ENCODE data around the gene CHN1.

DNA sequence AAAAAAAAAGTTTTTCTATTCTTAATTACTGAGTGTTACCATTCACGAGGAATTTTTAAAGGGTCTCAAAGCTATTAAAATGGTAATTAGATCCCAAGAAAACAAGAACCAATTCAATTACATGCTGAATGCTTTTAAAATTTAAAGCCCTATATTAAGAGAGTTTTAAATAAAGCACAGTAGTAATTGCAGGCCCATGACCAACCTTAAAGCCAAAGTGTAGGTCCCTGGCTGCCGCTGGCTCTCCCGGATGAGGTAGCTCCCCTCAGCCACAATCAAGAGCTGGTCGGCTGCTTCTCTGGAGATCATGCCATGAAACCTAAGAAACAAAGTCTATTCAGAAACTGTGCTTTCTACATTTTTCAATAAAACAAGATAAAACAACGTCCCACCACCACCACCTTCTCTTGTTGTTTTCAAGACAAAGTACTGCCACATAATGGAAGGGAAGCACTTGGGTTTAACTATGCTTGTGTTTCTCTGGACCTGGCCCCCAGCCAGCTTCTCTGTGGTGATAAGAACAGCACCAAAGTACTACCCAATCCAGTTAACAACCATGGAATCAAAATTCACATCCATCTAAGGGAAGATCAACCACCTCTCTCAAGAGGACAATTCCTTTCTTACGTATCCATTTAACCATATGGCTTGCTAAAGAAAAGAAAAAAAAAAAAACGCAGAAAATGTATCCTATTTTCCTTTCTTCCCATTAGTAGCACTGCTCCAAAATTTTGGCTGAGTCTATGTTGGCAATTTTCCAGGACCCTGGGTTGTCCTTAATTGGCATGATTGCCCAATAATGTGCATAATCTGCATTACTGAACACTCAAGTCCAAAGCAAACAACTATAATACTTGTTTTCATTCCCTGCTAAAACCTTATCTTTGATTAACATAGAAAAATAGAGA is 90.1 kb downstream of the CHN1 start:
- TF ChIP-seq, protein P1, sequence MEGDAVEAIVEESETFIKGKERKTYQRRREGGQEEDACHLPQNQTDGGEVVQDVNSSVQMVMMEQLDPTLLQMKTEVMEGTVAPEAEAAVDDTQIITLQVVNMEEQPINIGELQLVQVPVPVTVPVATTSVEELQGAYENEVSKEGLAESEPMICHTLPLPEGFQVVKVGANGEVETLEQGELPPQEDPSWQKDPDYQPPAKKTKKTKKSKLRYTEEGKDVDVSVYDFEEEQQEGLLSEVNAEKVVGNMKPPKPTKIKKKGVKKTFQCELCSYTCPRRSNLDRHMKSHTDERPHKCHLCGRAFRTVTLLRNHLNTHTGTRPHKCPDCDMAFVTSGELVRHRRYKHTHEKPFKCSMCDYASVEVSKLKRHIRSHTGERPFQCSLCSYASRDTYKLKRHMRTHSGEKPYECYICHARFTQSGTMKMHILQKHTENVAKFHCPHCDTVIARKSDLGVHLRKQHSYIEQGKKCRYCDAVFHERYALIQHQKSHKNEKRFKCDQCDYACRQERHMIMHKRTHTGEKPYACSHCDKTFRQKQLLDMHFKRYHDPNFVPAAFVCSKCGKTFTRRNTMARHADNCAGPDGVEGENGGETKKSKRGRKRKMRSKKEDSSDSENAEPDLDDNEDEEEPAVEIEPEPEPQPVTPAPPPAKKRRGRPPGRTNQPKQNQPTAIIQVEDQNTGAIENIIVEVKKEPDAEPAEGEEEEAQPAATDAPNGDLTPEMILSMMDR (IDR thresholded peaks at IDR 0.05), result no peak
- TF ChIP-seq RCOR1 (IDR thresholded peaks at IDR 0.05; ENCODE audit: low read length), result no peak
- TF ChIP-seq JUND (IDR thresholded peaks at IDR 0.05), result no peak
- TF ChIP-seq, protein P2, sequence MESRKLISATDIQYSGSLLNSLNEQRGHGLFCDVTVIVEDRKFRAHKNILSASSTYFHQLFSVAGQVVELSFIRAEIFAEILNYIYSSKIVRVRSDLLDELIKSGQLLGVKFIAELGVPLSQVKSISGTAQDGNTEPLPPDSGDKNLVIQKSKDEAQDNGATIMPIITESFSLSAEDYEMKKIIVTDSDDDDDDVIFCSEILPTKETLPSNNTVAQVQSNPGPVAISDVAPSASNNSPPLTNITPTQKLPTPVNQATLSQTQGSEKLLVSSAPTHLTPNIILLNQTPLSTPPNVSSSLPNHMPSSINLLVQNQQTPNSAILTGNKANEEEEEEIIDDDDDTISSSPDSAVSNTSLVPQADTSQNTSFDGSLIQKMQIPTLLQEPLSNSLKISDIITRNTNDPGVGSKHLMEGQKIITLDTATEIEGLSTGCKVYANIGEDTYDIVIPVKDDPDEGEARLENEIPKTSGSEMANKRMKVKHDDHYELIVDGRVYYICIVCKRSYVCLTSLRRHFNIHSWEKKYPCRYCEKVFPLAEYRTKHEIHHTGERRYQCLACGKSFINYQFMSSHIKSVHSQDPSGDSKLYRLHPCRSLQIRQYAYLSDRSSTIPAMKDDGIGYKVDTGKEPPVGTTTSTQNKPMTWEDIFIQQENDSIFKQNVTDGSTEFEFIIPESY (IDR thresholded peaks at IDR 0.05; ENCODE audit: borderline replicate concordance, low read depth), result no peak
- TF ChIP-seq EP300 (IDR thresholded peaks at IDR 0.05; ENCODE audit: borderline replicate concordance in 1 of 2, low read depth in 1 of 2, low read length in 1 of 2), result no peak
- no peak for TF ChIP-seq POLR2AphosphoS5 (IDR thresholded peaks at IDR 0.05; ENCODE audit: low read depth, low read length)
- TF ChIP-seq ELF1 (IDR thresholded peaks at IDR 0.05), result no peak
- no peak for TF ChIP-seq GABPA (IDR thresholded peaks at IDR 0.05; ENCODE audit: low read depth)
- TF ChIP-seq GATA2 (CRISPR knock-in tag; IDR thresholded peaks at IDR 0.05), result no peak
- TF ChIP-seq, protein P3, sequence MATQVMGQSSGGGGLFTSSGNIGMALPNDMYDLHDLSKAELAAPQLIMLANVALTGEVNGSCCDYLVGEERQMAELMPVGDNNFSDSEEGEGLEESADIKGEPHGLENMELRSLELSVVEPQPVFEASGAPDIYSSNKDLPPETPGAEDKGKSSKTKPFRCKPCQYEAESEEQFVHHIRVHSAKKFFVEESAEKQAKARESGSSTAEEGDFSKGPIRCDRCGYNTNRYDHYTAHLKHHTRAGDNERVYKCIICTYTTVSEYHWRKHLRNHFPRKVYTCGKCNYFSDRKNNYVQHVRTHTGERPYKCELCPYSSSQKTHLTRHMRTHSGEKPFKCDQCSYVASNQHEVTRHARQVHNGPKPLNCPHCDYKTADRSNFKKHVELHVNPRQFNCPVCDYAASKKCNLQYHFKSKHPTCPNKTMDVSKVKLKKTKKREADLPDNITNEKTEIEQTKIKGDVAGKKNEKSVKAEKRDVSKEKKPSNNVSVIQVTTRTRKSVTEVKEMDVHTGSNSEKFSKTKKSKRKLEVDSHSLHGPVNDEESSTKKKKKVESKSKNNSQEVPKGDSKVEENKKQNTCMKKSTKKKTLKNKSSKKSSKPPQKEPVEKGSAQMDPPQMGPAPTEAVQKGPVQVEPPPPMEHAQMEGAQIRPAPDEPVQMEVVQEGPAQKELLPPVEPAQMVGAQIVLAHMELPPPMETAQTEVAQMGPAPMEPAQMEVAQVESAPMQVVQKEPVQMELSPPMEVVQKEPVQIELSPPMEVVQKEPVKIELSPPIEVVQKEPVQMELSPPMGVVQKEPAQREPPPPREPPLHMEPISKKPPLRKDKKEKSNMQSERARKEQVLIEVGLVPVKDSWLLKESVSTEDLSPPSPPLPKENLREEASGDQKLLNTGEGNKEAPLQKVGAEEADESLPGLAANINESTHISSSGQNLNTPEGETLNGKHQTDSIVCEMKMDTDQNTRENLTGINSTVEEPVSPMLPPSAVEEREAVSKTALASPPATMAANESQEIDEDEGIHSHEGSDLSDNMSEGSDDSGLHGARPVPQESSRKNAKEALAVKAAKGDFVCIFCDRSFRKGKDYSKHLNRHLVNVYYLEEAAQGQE (IDR thresholded peaks at IDR 0.05; ENCODE audit: low read depth, low read length), result no peak
- no peak for TF ChIP-seq RAD21 (IDR thresholded peaks at IDR 0.05; ENCODE audit: low read length)
- TF ChIP-seq, protein P4, sequence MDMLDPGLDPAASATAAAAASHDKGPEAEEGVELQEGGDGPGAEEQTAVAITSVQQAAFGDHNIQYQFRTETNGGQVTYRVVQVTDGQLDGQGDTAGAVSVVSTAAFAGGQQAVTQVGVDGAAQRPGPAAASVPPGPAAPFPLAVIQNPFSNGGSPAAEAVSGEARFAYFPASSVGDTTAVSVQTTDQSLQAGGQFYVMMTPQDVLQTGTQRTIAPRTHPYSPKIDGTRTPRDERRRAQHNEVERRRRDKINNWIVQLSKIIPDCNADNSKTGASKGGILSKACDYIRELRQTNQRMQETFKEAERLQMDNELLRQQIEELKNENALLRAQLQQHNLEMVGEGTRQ (IDR thresholded peaks at IDR 0.05; ENCODE audit: borderline replicate concordance, low read depth, low read length), result no peak
- TF ChIP-seq EZH2phosphoT487 (IDR thresholded peaks at IDR 0.05; ENCODE audit: borderline replicate concordance, low read depth), result no peak
